ENCODE results near the gene RRP1B. TPM values are rescaled to one million over a fixed set of nuclear protein-coding genes. Genes with fewer than 3 reads are reported as not detected.

Gene RRP1B
- total and polyA plus RNA-seq, 9 of the 15 experiments (the other 6 are each of a cell fraction or from before 2014, with no cell fraction given) = 6.8 to 66.6 (median 41.9) TPM

DNA sequence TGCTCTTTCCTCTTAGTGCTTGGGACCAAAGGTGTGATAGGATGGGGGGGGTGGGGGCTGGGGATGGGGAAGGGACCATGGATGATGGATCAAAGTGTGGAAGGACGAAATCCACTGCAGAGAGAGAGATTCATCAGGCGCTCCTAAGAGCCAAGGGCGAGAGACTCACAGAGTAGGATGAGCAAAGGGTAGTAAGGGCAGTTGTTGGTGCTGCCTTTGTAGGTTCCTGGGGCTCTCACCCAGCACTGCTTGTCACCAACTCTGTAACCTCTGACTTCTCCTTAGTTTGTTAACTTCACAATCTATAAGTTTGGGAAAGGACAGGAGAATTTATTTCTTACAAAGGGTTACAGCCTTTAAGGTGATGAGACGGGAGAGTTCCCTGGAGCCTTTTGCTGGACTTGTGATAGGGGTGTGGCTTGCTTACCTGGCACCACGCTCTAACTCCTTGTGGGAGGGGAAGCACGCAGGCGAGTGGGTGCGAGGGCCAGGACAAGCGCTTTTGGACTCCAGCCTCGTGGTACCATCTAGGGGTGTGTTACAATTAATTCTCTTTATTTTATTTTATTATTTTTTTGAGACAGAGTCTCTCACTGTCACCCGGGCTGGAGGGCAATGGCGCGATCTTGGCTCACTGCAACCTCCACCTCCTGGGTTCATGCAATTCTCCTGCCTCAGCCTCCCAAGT lies 58.0 kb downstream of the RRP1B start (continued):
- no peak for TF ChIP-seq PPARD (CRISPR knock-in tag; IDR thresholded peaks at IDR 0.05)
- TF ChIP-seq ZC3H11A (IDR thresholded peaks at IDR 0.05; ENCODE audit: low read depth, low read length) = no peak
- no peak for TF ChIP-seq SLC30A9 (CRISPR knock-in tag; IDR thresholded peaks at IDR 0.05)
- TF ChIP-seq BCOR (IDR thresholded peaks at IDR 0.05) = no peak
- TF ChIP-seq MEIS2 (IDR thresholded peaks at IDR 0.05; ENCODE audit: partially characterized antibody) = no peak
- TF ChIP-seq, protein P1, sequence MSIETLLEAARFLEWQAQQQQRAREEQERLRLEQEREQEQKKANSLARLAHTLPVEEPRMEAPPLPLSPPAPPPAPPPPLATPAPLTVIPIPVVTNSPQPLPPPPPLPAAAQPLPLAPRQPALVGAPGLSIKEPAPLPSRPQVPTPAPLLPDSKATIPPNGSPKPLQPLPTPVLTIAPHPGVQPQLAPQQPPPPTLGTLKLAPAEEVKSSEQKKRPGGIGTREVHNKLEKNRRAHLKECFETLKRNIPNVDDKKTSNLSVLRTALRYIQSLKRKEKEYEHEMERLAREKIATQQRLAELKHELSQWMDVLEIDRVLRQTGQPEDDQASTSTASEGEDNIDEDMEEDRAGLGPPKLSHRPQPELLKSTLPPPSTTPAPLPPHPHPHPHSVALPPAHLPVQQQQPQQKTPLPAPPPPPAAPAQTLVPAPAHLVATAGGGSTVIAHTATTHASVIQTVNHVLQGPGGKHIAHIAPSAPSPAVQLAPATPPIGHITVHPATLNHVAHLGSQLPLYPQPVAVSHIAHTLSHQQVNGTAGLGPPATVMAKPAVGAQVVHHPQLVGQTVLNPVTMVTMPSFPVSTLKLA (conservative IDR thresholded peaks at IDR 0.05) = no peak
- TF ChIP-seq ZNF79 (CRISPR knock-in tag; IDR thresholded peaks at IDR 0.05; ENCODE audit: low read depth) = no peak
- no peak for TF ChIP-seq ZNF143 (CRISPR knock-in tag; IDR thresholded peaks at IDR 0.05)
- TF ChIP-seq, protein P2, sequence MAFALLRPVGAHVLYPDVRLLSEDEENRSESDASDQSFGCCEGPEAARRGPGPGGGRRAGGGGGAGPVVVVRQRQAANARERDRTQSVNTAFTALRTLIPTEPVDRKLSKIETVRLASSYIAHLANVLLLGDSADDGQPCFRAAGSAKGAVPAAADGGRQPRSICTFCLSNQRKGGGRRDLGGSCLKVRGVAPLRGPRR (CRISPR knock-in tag; IDR thresholded peaks at IDR 0.05) = no peak

Measured in K562 (cell line).